ENCODE data around the gene PALLD.

DNA sequence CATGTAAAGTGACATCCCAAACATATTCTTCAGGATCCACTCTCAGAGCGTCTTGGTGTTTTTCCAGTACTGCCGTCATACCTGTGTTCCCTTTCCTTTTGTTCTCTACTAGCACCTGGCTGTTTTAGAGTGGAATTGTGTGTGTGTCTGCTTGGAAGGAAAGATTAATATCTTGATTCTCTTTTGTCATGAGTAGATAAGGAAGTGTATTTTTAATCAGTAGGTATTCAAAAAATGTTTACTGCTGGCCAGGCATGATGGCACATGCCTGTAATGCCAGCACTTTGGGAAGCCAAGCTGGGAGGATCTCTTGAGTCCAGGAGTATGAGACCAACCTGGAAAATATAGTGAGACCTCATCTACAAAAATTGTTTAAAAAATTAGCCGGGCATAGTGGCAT is 314.4 kb downstream of the PALLD start:
- TF ChIP-seq EZH2 (IDR thresholded peaks at IDR 0.05; ENCODE audit: borderline replicate concordance, low read length), result no peak
- TF ChIP-seq, protein P1, sequence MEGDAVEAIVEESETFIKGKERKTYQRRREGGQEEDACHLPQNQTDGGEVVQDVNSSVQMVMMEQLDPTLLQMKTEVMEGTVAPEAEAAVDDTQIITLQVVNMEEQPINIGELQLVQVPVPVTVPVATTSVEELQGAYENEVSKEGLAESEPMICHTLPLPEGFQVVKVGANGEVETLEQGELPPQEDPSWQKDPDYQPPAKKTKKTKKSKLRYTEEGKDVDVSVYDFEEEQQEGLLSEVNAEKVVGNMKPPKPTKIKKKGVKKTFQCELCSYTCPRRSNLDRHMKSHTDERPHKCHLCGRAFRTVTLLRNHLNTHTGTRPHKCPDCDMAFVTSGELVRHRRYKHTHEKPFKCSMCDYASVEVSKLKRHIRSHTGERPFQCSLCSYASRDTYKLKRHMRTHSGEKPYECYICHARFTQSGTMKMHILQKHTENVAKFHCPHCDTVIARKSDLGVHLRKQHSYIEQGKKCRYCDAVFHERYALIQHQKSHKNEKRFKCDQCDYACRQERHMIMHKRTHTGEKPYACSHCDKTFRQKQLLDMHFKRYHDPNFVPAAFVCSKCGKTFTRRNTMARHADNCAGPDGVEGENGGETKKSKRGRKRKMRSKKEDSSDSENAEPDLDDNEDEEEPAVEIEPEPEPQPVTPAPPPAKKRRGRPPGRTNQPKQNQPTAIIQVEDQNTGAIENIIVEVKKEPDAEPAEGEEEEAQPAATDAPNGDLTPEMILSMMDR (IDR thresholded peaks at IDR 0.05; ENCODE audit: low read length), result no peak
